A549 (cell line): ENCODE results near the gene PLPPR1.

Source experiments
- EP300 ChIP-seq, 2 experiments: fragments of >200 bp; sonication (Bioruptor Twin); formaldehyde crosslinking; IDR thresholded peaks; 2 replicates in 1 of 2; 3 replicates in 1 of 2; pipeline ENCODE4 v1.6.1; 2016 to 2017
- TFCP2L1 ChIP-seq: fragments of 250-450 bp; sonication (Bioruptor Pico); IDR thresholded peaks from 2 replicates; pipeline ENCODE4 v1.5.0; 2021; ENCODE audit warnings: mild to moderate bottlenecking
- TF ChIP-seq, protein P1 (sequence below): fragments of >200 bp; sonication (Bioruptor Twin); formaldehyde crosslinking; IDR thresholded peaks from 3 replicates; pipeline ENCODE4 v1.5.1; 2016

DNA sequence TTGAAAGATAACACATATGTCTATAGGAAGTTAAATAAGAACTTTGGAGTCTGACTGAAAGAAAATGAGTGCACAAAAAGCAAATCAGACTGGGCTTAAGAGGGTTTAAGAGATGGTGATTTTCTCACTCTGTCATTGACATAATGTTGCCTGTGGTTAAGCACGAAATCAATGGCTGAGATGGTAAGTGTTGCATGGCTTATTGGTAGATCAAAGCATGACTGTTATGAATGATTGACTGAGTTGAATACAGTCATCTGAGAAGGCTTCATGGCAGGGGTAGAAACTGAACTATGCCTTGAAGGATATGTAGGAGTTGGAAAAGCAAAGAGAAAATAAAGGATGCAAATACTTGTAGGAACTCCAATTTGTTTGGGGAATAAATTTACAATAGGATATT lies 136.6 kb downstream of the PLPPR1 start:
- no peak for TF ChIP-seq TFCP2L1 (CRISPR knock-in tag)
- TF ChIP-seq EP300 (IDR thresholded peaks at IDR 0.05), result no peak
- TF ChIP-seq, protein P1, sequence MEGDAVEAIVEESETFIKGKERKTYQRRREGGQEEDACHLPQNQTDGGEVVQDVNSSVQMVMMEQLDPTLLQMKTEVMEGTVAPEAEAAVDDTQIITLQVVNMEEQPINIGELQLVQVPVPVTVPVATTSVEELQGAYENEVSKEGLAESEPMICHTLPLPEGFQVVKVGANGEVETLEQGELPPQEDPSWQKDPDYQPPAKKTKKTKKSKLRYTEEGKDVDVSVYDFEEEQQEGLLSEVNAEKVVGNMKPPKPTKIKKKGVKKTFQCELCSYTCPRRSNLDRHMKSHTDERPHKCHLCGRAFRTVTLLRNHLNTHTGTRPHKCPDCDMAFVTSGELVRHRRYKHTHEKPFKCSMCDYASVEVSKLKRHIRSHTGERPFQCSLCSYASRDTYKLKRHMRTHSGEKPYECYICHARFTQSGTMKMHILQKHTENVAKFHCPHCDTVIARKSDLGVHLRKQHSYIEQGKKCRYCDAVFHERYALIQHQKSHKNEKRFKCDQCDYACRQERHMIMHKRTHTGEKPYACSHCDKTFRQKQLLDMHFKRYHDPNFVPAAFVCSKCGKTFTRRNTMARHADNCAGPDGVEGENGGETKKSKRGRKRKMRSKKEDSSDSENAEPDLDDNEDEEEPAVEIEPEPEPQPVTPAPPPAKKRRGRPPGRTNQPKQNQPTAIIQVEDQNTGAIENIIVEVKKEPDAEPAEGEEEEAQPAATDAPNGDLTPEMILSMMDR, result no peak
